NCI-H82 (cell line): ENCODE measurements around the gene ENOX1.

Source experiments
- DNase-seq: peaks from one replicate; lab custom pipeline; 2025; lab: John Stamatoyannopoulos, UW

Gene ENOX1

GRCh38 chr13:43608400-43609137, 178.2 kb downstream of the ENOX1 start:
- DNase-seq, result no peak

- DNase-seq, result no peak
Observed at GRCh38 chr13:43597599-43597945, 189.2 kb downstream of the ENOX1 start.

GRCh38 chr13:43596924-43597598, 189.7 kb downstream of the ENOX1 start:
- no peak for DNase-seq

GRCh38 chr13:43596006-43596405, 190.8 kb downstream of the ENOX1 start:
- DNase-seq, result no peak

- no peak for DNase-seq
Observed at GRCh38 chr13:43587376-43587775, 199.4 kb downstream of the ENOX1 start.

GRCh38 chr13:43584751-43585150, 202.0 kb downstream of the ENOX1 start:
- DNase-seq, result peak; percentile 99

- no peak for DNase-seq
Observed at GRCh38 chr13:43583321-43583720, 203.5 kb downstream of the ENOX1 start.

GRCh38 chr13:43580280-43580679, 206.5 kb downstream of the ENOX1 start:
- no peak for DNase-seq

- DNase-seq, result no peak
Observed at GRCh38 chr13:43579321-43579720, 207.5 kb downstream of the ENOX1 start.

- no peak for DNase-seq
Observed at GRCh38 chr13:43574605-43575004, 212.2 kb downstream of the ENOX1 start.

- no peak for DNase-seq
Observed at GRCh38 chr13:43573802-43574514, 212.8 kb downstream of the ENOX1 start.

GRCh38 chr13:43573361-43573740, 213.4 kb downstream of the ENOX1 start:
- no peak for DNase-seq

- peak; percentile 48 for DNase-seq
Observed at GRCh38 chr13:43572656-43573360, 214.0 kb downstream of the ENOX1 start.

GRCh38 chr13:43569658-43570057, 217.1 kb downstream of the ENOX1 start:
- DNase-seq, result no peak

GRCh38 chr13:43567608-43568007, 219.2 kb downstream of the ENOX1 start:
- no peak for DNase-seq

- DNase-seq, result peak; percentile 15
Observed at GRCh38 chr13:43564952-43565351, 221.8 kb downstream of the ENOX1 start.

- DNase-seq, result no peak
Observed at GRCh38 chr13:43561081-43561480, 225.7 kb downstream of the ENOX1 start.

- no peak for DNase-seq
Observed at GRCh38 chr13:43558939-43559338, 227.8 kb downstream of the ENOX1 start.

GRCh38 chr13:43558326-43558725, 228.4 kb downstream of the ENOX1 start:
- no peak for DNase-seq

- no peak for DNase-seq
Observed at GRCh38 chr13:43555667-43556066, 231.1 kb downstream of the ENOX1 start.

- DNase-seq, result no peak
Observed at GRCh38 chr13:43551897-43552456, 234.8 kb downstream of the ENOX1 start.

- DNase-seq, result peak; percentile 77
Observed at GRCh38 chr13:43546816-43547215, 240.0 kb downstream of the ENOX1 start.
